Erythroblast (primary cell): Measurements from ENCODE around the gene C1QC.

Experiments used
- DNase-seq, 2 experiments: peaks; one replicate each; lab custom pipeline; 2025; lab: John Stamatoyannopoulos, UW
- GATA1 ChIP-seq: IDR thresholded peaks from 2 replicates; pipeline ENCODE4 v1.6.1; 2011; ENCODE audit warnings: low read depth, mild to moderate bottlenecking, control low read depth, low read length, moderate library complexity
- POLR2A ChIP-seq: IDR thresholded peaks from 2 replicates; pipeline ENCODE4 v1.6.1; 2011; ENCODE audit warnings: mild to moderate bottlenecking, low read length

Gene C1QC

GRCh38 chr1:22694172-22694571 is 50.7 kb downstream of the C1QC start:
- DNase-seq = no peak
- TF ChIP-seq POLR2A = no peak
- TF ChIP-seq GATA1 = no peak

DNA sequence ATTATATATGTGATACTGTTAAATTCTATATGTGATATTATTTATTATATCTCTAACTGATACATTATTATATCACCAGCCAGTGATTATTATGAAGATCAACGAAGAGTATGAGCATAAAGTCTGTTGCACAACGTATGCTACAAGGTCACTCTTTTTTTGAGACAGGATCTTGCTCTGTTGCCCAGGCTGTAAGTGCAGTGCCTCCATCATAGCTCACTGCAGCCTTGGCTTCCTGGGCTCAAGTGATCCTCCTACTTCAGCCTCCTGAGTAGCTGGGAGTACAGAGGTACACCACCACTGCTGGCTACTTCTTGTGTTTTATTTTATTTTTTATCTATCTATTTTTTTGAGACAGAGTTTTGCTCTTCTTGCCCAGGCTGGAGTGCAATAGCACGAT is 53.2 kb downstream of the C1QC start:
- DNase-seq = no peak
- no peak for TF ChIP-seq GATA1
- TF ChIP-seq POLR2A = no peak
